Left colon (tissue), 2 donors: ENCODE results near the gene TEX14. TPM values are rescaled to one million over a fixed set of nuclear protein-coding genes. Genes with fewer than 3 reads are reported as not detected.
"Not testable (repeated sequence)": the region's sequence is repeated elsewhere in the genome, so short reads cannot be mapped to it uniquely, and the experiment has no call there.

Experiments used
- ATAC-seq: fragments of 200-7000 bp; cut with Tn5 transposase; one replicate; pipeline ENCODE4 v1.9.1; 2020; ENCODE audit warnings: mild to moderate bottlenecking, moderate library complexity
- DNase-seq, 2 donors: peaks; one replicate each; pipeline ENCODE4 v3.0.0-alpha.2; 2020
- intact Hi-C, 2 donors: fragments of 100-400 bp; cut with DNase I in 1 of 2; cut with micrococcal nuclease in 1 of 2; formaldehyde crosslinking; loops; one replicate each; pipeline versions ENCODE4 v1.11.2 to v1.14.0; 2022; cut with DNase I, micrococcal nuclease
- total RNA-seq, 2 donors: library from RNA; stranded (reverse); fragmentation: NEBNext Ultra II Directional; extraction: Animal tissue kit (Norgen Biotek cat#: 25700); gene quantifications; one replicate each; pipeline ENCODE4 v1.2.1, GENCODE V29; 2021
- donor health status: DM: no; HTN: no; CAD: no.
- donor health status: DM: yes; HTN: yes; CAD: no.

Gene TEX14
- total RNA-seq, 2 donors from 2014 or later, result 0.06 TPM; not detected in 1

- DNase-seq, result peak in 1 of 2 donors; percentile 48
- intact Hi-C loops, result no loop called here
- no peak for ATAC-seq
Measured at GRCh38 chr17:58577696-58578095, 114.1 kb downstream of the TEX14 start.

GRCh38 chr17:58576679-58577367 lies 115.0 kb downstream of the TEX14 start:
- intact Hi-C loops, result no loop called here
- ATAC-seq, result no peak

DNA sequence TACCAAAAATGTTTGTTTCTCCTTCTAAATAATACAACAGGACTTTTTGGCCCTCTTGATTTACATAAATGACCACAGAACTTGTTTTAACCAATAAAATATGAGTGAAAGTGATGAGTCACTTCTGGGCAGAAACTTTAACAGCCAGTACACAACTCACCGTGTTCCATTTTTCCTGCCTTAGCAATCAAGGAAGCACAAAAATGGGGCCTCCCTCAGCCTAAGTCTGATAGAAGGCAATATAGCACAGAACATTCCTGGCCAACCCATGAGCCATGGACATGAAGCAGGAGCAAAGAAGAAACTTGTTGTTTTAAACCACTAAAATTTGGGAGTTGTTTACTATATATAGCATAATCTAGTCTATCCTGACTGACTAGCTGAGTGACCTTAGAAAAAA lies 116.3 kb downstream of the TEX14 start:
- DNase-seq (no peak), ATAC-seq (peak; percentile 51)
- intact Hi-C loops, result no loop called here

More at GRCh38 chr17:58576679-58577367, 115.0 kb downstream of the TEX14 start:
- no peak for DNase-seq

- intact Hi-C loops, result no loop called here
- ATAC-seq (no peak), DNase-seq (no peak)
Measured at GRCh38 chr17:58574025-58574424, 117.8 kb downstream of the TEX14 start.

DNA sequence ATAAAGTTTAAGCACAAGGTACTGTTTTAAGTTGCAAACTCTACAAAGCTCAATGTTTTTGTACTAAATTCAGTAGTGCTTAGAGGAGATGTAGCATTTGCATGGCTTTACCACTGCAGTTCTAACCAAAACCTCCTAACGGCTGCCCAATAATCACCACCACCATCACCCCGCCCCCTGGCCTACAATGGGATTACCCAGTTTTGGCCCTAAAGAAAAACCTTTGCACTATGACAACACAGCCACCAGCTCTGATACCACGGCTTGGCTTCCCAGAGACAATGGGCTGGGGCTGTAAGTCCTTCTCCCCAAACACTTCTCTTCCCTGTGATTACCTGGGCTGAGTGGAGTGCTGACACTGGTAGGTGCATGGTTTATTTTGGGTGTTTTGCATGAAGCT lies 119.0 kb downstream of the TEX14 start:
- no peak for ATAC-seq
- DNase-seq, result no peak
- intact Hi-C loops, result no loop called here

DNA sequence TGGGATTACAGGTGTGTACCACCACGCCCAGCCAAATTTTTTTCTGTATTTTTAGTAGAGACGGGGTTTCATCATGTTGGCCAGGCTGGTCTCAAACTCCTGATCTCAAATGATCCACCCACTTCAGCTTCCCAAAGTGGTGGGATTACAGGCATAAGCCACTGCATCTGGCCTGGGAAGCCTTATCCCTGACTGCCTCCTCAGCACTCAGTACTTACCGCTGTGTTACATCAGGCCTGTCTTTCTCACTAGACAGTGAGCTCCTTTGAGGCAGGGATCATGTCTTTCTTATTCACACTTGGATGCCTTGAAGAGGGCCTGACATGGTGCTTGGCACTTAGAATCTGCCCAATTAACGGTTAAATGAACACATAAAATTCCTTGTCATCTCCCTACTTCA lies 121.1 kb downstream of the TEX14 start:
- intact Hi-C loops, result no loop called here
- DNase-seq (no peak), ATAC-seq (no peak)

- no peak for ATAC-seq
- intact Hi-C loops, result no loop called here
- no peak for DNase-seq
Measured at GRCh38 chr17:58569196-58569595, 122.6 kb downstream of the TEX14 start.

DNA sequence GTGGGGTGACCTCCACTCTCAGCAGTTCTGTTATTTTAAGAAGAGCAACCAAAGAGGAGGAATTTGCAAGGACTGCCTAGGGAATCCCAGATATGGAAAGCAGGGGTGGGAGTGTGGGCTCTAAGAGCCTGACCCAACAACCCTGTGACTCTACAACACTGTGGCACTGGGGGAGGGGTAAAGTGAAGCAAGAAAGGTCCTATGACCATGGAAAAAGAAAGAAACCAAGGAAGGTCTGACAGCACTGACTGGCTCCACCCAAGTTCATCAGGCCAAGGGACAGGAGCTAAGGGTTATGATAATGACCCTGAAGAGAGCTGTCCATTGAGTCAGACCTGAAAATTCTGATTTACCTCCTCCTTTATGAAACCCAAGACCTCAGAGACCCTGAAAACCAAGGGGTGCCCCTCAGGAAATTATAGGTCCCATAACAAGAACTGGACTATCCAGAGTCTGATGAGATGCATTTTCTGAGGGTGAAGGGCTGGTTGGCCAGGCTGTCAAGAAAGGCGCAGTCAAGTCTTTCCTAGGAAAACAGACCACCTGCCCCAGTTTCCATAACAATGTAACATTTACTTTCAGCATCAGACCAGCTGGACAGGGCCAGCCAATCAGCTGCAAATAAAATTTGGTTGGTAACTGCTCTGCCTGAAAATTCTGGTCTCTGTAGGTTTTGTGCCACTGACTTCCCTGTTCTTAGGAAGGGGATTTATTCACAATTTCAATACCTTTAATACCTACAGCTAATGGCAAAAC lies 123.6 kb downstream of the TEX14 start:
- intact Hi-C loops, result no loop called here
- DNase-seq (no peak), ATAC-seq (no peak)

GRCh38 chr17:58565389-58566311 lies 126.2 kb downstream of the TEX14 start:
- DNase-seq, result no peak
- intact Hi-C loops, result no loop called here
- no peak for ATAC-seq

DNA sequence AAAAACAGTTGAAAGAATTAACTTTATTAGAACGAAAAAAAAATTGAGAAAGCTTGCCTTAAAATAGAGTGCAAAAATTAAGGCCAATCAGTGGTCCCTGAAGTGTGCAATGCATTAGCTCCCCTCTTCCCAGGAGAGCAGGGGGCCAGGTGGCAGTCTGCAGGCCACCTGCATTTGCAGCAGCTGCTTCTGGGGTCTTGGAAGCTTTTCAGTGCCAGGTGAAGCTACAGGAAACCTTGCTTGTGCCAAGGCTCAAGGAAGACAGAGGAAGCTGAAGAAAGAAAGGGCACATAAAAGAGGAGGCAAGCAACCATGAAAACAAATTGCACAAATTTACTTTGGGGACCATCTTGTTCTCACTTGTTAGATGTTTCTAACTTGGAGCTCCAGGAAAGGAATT lies 126.9 kb downstream of the TEX14 start:
- intact Hi-C loops, result no loop called here
- ATAC-seq (no peak), DNase-seq (no peak)

GRCh38 chr17:58564243-58564642 lies 127.6 kb downstream of the TEX14 start:
- intact Hi-C loops, result no loop called here
- ATAC-seq (no peak), DNase-seq (no peak)

GRCh38 chr17:58560511-58560910 lies 131.3 kb downstream of the TEX14 start:
- intact Hi-C loops, result no loop called here
- DNase-seq, result no peak
- ATAC-seq, result no peak

GRCh38 chr17:58557981-58558380 lies 133.9 kb downstream of the TEX14 start:
- no peak for DNase-seq
- no peak for ATAC-seq
- intact Hi-C loops, result no loop called here

DNA sequence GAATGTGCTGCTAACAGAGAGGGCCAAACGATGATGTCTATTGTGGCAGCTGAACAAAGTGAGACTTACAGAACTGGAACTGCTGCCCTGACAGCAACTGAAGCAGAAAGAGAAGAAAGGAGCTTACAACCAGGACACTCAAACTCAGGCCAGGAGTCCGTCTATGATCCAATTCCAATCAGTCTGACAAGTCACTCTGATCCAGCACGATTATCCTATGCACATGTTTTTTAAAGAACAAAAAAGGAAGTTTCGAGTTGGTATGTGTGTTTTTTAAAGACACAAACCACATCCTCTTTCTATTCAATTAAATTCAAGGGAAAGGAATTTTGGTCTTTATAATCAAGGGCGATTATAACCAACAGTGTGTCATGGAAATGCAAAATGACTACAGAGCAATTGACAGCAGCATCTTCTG lies 135.0 kb downstream of the TEX14 start:
- DNase-seq (no peak), ATAC-seq (no peak)
- intact Hi-C loops, result no loop called here

- ATAC-seq, intact Hi-C loops, DNase-seq: not testable (repeated sequence)
Measured at GRCh38 chr17:58555109-58555508, 136.7 kb downstream of the TEX14 start.

DNA sequence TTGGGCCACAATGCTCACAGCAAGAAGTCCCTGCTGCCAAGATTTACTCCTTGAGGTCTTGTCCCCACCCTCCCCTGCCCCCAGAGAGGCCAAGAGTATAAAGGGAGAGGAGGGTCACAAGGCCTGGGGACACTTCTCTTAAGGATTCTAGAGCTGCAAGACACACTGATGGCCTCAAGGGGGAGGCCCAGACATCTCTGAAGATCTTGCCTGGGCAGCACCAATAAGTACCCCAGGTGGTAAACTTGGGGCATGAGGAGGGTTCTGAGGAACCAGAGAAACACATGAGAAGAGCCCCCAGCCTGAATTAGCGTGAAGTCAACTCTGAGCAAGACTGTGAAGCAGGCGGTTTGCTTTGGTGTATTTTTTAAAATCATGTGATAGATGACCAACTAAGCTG lies 150.6 kb downstream of the TEX14 start:
- ATAC-seq (no peak), DNase-seq (no peak)
- intact Hi-C loops, result no loop called here

DNA sequence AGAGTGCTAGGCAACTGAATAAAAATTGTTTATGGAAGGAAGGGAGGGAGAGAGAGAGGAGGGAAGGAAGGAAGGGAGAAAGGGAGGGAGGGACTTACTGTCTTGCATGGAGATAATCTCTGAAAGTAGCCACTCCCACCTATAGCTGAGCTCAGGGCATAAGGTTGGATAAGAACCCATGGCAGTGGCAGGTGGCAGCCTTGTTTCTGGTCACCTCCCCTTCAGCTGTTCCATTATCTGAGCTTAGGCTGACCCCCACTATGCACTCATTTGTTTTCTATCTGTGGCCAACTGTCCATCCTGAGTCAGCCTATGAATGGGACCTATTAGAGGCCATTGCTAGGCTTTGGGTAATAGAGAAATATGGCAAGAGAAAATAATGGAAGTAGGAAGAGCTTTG lies 152.1 kb downstream of the TEX14 start:
- no peak for DNase-seq
- intact Hi-C loops, result no loop called here
- no peak for ATAC-seq

GRCh38 chr17:58538811-58539409 lies 152.9 kb downstream of the TEX14 start:
- DNase-seq (no peak), ATAC-seq (no peak)
- intact Hi-C loops, result no loop called here

DNA sequence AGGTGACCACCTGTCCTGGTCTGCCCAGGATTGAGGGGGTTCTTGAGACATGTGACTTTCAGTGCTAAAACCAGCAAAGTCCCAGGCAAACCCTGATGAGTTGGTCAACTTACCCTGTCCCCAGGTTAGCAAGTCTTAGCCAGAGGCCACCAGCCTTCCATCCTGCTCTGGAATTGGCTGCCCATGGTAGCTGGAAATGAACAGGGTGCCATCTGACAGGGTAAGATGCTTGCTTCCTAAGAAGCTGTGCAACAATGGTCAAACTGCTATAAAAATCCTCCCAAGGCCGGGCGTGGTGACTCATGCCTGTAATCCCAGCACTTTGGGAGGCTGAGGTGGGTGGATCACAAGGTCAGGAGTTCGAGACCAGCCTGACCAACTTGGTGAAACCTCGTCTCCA lies 154.6 kb downstream of the TEX14 start:
- DNase-seq (no peak), ATAC-seq (no peak)
- intact Hi-C loops, result no loop called here
